Stomach (tissue), 4 donors: Measurements from ENCODE around the gene MFSD12.
"Not testable (repeated sequence)": the region's sequence is repeated elsewhere in the genome, so short reads cannot be mapped to it uniquely, and the experiment has no call there.

Experiments
- EP300 ChIP-seq: sonication (generic); formaldehyde crosslinking; IDR thresholded peaks from one replicate; pipeline ENCODE4 v1.6.1; 2017; ENCODE audit warnings: antibody characterized with exemption
- POLR2A ChIP-seq, 4 donors: fragments of 450-650 bp; IDR thresholded peaks; one replicate each; pipeline ENCODE4 v1.6.1; 2016; ENCODE audit warnings: antibody characterized with exemption in 4 of 4, control low read depth in 2 of 4, mild to moderate bottlenecking in 1 of 4, moderate library complexity in 1 of 4
- POLR2AphosphoS5 ChIP-seq, 3 donors: sonication (generic); formaldehyde crosslinking; IDR thresholded peaks; one replicate each; pipeline ENCODE4 v1.6.1; 2016; ENCODE audit warnings: antibody characterized with exemption in 3 of 3
- TF ChIP-seq, protein P1 (sequence below), 7 experiments: fragments of 450-650 bp in 4 of 7; fragments of 200-600 bp in 3 of 7; sonication (generic) in 3 of 7; IDR thresholded peaks; one replicate each; pipeline ENCODE4 v1.5.1; 2016 to 2019; ENCODE audit warnings: antibody characterized with exemption in 7 of 7, control low read depth in 2 of 7, mild to moderate bottlenecking in 1 of 7

GRCh38 chr19:3529299-3529698 lies 28.1 kb downstream of the MFSD12 start:
- TF ChIP-seq, protein P1, sequence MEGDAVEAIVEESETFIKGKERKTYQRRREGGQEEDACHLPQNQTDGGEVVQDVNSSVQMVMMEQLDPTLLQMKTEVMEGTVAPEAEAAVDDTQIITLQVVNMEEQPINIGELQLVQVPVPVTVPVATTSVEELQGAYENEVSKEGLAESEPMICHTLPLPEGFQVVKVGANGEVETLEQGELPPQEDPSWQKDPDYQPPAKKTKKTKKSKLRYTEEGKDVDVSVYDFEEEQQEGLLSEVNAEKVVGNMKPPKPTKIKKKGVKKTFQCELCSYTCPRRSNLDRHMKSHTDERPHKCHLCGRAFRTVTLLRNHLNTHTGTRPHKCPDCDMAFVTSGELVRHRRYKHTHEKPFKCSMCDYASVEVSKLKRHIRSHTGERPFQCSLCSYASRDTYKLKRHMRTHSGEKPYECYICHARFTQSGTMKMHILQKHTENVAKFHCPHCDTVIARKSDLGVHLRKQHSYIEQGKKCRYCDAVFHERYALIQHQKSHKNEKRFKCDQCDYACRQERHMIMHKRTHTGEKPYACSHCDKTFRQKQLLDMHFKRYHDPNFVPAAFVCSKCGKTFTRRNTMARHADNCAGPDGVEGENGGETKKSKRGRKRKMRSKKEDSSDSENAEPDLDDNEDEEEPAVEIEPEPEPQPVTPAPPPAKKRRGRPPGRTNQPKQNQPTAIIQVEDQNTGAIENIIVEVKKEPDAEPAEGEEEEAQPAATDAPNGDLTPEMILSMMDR (IDR thresholded peaks at IDR 0.05) = not testable (repeated sequence)
- not testable (repeated sequence) for TF ChIP-seq POLR2AphosphoS5 (IDR thresholded peaks at IDR 0.05); POLR2A (IDR thresholded peaks at IDR 0.05); EP300
